GM21737 (cell line): ENCODE data around the gene CHURC1.

ENCODE experiments used
- ATAC-seq: cut with Tn5 transposase; IDR thresholded peaks from one replicate; pipeline ENCODE4 v1.9.1; 2021; ENCODE audit warnings: mild to moderate bottlenecking, moderate library complexity; ENCODE audit not compliant: unreplicated experiment

CHURC1 gene

DNA sequence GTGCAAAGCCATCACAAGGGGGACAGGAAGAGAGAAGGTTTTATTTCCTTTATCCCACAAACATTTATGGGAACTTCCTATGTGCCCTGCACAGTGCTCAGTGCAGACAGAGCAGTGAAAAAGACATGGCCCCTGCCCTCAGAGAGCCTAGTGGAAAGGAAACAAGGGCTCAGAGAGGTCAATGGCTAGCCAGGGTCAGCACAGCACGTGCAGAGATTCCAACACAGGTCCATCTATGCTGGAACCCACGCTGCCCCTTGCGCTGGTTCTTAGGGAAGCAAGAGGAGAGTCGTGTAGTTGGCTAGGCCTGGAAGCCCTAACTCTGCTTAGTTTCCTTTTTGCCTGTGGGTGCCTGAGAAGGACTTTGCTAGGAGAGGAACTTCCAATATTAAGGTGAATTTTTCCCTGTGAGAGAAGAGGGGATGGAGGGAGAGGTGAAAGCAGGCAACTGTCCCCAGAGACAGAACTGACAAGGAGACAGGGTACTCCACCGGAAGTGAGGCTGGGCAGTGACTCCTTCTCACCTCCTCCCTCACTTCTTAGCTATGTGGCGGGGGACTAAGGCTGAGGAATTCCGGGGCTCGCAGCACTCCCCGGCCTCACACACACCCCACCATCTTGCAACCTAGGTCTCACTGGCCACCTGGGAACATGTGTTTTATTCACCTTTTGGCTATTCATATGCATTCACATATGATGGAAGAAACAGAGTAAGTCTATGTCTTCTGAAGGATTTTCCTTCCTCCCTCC, 40.4 kb downstream of the CHURC1 start:
- ATAC-seq = no peak

DNA sequence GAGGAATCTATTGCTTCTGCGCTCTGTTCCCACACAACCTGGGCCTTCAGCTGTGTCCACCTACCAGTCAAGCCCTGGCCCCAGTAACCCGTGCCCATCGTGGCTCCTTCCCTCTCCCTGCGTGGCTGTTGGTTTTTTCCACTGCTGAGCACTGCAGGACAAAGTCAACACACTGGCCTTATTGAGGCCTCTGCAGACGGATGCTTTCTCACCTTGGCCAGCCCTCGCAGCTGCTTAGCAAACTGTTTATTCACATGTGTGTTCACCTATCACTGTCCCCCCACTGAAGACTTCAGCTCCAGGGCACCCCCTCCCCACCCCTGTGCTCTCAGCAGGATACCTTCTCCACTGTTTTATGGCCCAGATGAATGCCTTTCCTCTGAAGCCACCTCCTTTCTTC, 41.0 kb downstream of the CHURC1 start:
- no peak for ATAC-seq

DNA sequence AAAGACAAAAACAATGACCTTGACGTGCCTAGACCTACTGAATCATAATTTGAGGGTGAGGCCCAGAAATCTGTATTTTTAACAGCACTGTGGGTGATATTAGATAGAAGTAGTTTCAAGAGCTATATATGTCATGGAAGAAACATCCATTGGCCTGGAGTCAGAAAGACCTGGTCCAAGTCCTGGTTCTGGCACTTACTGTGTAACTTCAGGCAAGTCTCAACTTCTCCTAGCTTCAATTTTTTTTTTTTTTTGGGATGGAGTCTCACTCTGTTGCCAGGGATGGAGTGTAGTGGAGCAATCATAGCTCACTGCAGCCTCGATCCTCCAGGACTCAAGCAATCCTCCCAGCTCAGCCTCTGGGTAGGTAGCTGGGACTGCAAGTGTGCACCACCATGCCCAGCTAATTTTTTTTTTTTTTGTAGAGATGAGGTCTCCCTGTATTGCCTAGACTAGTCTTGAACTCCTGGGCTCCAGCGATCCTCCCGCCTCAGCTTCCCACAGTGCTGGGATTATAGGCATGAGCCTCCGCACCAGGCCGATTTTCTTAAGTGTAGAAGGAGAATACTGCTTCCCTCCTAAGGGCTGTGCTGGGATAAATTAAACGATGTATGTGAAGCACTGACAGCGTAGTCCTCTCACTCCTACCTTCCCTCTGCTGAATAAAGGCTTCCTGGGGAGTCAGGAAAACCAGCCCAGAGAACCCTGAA, 42.6 kb downstream of the CHURC1 start:
- no peak for ATAC-seq

DNA sequence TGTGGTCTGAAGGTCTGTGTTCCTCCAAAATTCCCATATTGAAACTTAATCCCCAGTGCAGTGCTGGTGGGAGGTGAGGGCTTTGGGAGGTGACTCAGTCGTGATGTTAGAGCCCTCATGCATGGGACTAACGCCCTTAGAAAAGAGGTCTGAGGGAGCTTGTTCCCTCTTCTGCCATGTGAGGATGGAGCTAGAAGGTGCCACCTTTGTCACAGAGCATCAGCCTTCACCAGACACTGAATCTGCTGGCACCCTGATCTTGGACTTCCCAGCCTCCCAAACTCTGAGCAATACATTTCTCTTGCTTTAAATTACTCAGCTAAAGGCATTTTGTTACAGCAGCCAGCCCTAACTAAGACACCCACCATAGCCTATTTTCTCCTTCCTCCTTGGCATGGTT, 43.9 kb downstream of the CHURC1 start:
- no peak for ATAC-seq

DNA sequence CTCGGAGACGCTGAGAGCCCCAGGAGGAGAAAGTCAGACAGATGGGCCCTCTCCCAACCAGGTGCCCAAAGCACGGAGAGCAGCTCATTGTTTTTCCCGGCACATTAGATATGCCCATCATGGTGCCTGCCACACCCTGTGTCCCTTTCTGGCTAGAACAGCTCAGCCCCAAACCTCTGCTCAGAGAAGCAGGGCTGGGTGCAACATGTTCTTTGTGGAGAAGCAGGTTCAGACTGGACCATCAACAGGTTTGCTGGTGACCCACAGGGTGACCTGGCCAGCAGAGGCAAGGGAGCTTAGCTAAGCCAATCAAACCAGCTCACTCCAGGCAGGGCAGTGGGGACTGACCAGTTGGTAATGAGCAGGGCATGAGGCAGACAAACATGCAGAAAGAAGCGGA, 44.5 kb downstream of the CHURC1 start:
- no peak for ATAC-seq

DNA sequence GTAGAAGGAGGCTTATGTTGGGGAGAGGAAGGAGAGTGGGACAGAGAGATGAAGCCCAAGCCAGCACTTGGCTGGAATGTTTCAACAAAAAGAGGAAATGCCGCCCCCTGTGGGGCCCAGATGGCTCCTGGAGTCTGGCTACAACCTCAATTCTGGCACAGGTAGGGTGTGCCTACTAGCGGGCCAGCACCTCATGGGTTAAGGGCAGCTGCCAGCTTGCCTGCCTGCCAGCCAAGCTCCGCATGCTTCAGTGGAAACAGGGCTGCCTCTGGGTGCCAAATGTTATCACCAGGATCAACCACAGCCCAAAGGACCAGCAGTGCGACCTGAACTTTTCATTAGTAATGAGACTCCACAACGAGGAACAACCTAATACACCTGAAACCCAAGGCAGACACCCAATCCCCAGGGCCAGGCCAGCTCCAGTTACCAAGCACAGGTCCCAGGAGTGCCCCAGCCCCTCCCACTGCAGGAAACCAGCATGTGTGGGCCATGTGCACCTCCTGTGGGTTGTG, 46.6 kb downstream of the CHURC1 start:
- no peak for ATAC-seq

DNA sequence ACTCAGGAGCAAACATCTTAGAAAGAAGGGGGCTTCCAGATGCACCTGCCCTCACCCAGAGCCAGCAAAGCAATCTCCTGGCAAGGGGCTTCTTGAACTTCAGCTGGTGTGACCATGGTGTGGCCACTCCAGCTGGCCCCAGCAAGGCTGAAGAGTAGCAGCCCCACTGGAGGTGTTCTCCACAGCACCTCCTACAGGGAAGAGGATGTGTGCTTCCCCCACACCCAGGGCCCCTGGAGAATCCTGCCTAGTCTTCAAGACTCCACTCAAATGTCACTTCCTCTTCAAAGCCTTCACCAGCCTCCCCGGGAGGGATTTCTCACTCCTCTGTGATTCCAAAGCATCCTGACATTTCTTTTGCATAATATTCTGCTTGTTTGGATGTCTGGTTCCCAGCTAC, 49.4 kb downstream of the CHURC1 start:
- ATAC-seq = no peak

DNA sequence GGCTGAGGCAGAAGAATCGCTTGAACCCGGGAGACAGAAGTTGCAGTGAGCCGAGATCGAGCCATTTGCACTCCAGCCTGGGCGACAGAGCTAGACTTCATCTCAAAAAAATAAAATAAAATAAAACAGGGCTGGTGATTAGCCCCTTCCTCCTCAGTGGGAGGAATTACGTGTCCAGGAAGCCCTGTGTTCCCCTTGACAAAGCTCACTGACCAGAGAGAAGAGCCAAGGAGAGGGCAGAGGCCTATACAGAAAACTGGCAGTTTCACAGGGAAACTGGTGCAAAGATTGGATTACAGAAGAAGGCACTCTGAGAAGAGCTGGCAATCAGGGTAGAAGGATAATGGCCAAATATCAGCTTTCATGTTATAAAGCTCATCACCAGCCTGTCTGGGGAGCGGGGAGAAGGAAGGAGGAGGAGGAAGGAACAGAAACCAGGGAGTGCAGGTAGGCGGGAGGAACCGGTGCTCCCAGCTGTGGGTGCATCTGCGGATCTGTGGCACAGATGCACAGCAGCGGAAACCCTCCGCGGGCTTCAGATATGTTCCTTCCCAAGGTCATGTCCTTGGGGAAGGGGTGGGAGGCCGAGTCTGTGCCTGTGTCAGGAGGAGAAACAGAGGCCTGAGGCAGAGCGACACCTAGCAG, 51.2 kb downstream of the CHURC1 start:
- ATAC-seq = no peak

DNA sequence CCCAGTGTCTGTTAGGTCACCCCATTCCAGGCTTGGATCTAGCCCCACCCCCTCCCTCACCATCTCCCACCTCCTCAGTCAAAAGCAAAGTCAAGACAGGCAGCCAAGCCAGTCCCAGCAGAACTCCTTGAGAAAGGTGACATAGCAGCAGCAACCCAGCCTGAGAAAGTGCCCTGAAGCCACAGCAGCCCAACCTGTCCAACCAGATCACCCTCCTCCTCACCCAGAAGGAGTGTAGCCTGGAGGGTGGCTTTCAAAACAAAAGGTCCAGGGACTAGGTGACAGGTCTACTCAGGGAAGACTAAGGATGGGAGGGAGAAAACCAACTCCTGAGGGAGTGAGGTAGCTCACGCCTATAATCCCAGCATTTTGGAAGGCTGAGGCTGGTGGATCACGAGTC, 52.7 kb downstream of the CHURC1 start:
- no peak for ATAC-seq

DNA sequence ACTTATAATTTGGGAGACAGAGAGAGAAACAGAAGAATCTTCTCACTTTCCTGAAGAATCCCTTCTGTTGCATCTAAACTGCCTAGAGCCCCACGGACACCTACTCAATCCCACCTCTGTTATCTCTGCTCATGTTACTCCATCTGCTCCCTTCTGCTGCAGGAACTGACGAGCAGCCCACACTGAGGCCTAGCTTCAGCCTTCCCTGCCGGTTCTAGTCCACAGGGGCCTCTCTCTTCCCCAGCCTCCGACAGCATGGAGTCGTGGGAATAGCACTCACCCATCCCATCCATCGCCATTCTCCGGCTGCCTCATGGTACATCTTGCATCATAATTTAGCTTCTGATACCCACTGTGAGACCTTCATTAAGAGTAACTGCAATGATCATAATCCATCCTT, 53.9 kb downstream of the CHURC1 start:
- ATAC-seq = no peak

DNA sequence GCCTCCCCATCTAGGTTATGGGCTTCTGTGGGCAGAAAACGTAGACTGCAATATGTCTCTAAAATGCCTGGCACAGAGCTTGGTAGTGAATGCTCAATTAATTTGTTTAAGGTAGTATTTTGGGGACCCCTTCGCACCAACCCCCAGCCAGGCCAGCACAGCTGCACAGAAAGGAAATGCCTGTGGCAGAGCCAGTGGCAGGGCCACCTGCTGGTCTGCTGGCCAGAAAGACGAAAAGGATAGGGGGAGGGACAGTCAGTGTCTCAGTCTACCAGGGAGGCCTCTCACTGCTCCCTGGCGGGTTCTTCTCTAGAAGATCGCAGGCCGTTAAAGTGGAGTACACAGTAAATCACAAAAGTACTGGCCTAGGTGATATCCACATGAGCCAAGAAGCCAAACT, 54.4 kb downstream of the CHURC1 start:
- no peak for ATAC-seq

DNA sequence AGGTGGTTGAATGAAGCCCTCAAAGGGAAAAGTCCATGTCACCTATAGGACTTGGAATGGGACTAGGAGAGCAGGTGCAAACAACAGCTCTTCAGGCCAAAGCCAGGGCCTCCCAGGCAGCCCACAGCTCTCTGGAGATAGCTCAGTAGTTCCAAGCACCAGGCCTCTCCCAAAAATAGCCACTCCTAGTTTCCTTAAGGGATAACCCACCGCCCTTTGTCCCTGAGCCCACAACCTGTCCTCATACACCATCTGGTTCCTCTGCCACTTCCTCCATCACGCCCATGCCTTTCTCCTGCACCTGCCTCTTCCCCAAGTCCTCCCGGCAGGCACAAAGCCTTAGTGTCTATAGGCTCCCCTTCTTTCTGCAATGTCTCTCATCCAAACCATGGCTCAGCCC, 55.8 kb downstream of the CHURC1 start:
- no peak for ATAC-seq

DNA sequence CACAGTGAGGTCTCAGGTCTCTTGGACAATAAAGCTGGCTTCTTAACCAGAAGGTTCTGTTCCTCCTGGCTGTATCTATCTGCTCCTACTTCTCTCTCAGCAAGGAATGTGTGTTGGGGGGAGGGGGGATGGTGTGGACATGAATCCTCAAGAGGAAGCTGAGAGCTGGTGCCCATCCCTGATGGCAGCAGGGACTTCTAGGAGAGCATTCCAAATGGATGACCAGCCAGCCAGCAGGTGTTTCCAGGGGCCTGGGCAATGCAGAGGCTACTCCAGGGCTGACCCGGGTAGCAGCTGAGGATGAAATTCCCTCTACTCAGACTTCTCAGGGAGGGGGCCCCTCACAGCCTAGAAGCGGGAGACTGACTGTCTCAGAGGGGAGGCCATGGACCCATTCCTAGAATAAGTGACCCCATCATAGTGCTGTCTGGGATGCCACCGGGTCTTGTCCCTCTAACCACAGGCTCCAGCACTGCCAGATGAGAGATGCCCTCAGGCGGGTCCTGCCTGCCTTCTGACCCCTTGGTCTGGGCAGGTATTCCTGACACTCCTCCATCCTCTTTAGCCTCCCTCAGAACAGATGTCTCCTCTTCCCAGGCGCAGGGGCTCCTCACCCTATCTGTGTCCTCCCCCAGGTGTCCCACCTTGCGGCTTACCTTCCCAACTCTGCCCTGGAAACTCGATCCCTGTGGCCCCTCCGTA, 56.7 kb downstream of the CHURC1 start:
- no peak for ATAC-seq

DNA sequence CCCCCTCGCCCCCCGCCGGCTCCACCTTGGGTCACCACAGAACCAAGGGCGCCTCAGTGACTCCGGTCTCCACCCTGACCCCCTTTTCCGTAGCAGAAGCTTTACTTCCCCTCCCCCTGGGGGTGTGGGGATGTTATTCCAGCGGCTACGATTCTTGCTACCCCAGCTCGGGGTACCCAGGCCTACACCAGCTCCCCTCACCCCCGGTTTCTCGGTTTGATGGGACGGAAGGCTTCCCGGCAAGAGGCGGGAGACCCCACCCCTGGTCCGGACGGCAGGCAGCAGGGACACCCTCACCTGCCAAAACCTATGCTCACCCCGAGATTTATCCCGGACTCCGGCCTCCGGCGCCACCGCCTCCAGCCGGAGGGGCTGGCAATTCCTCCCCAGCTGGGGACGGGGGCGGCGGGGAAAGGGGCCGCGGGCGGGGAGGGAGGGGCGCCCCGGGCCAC, 57.3 kb downstream of the CHURC1 start:
- no peak for ATAC-seq

DNA sequence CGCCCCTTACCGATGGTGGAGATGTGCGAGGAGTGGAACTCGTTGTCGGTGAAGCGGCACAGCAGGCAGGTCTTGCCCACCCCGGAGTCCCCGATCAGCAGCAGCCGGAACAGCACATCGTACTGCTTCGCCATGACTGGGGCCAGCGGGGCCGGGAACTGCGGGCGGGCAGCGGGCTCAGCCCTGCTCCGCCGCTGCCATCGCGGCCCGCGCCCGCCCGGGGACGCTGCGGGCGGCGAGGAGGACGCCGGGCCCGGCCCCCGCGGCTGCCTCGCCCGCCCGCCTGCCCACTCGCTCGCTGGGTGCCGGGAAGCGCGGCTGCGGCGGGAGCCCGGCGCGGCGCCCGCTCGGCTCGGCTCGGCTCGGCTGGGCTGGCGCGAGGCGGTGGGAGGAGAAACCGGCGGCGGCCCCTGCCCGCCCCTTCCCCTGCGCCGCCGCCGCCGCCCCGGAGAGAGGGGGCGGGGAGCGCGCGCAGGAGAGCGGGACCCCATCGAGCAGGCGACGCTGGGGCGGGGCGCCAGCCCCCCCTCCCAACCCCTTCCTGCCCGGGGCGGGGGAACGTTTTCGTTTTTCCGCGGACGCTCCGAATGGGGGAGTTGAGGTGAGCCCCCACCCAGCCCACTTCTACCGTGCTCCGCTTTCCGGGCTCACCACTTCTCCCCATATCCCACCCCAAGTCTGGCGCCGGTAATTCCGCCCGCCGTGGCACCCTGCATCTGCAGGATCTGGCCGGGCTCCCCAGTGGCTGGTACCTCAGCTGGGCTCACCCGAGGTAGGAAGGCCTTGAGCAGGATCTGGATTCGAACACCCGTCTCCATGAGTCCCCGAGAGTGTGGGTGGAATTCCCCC, 57.9 kb downstream of the CHURC1 start, which contains the start of gene RAB15:
Gene RAB15 (minus strand): TSS at position 394 of the 849 bp plus-strand sequence. CDS start 260 bp downstream, at position 134.
- no peak for ATAC-seq

DNA sequence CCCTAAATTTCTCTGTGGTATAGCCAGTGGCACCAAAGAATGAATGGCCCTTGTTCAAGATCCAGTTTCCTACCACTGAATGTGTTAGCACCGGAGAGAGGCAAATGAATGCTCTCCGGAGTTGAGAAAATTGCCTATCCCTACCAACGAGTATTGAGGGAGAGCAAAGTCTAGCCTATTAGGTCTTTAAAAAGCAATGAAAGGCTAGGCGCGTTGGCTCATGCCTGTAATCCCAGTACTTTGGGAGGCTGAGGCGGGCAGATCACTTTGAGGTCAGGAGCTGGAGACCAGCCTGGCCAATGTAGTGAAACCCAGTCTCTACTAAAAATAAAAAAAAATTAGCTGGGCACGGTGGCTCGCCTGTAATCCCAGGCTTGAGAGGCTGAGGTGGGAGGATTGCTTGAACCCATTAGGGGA, 58.8 kb downstream of the CHURC1 start:
- ATAC-seq = no peak

DNA sequence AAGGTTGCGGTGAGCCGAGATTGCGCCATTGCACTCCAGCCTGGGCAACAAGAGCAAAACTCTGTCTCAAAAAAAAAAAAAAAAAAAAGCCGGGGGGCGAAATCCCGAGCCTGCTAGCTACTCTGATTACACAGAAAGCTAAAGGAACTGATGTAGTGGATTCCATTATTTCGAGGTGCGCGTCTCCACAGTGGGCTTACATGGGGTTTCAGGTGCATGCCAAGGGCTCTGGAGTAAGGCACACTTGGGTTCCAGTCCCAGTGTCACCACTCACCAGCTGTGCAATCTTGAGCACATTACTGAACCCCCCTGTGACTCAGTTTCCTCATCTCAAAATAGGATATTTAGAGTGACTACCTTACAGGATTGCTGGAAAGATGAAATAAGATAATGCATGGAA, 59.6 kb downstream of the CHURC1 start:
- ATAC-seq = no peak

DNA sequence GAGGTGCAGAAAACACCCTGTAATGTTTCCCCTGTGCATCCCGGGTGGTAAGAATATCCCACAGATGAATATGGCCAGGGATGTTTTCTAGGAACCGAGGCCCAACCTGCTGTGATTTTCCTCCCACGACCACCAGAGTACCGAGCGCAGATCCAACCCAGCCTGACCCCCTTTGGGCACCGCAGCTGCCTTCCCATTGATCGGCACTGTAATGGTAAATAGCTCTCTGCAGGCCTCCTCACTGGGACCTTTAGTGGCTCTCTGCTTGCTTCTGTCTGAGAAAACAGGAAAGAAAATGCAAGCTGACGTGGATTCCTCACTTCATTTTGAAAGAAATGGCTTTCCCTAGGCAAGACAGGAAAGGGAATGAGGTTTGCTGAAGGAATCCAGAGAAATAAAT, 60.3 kb downstream of the CHURC1 start:
- no peak for ATAC-seq

DNA sequence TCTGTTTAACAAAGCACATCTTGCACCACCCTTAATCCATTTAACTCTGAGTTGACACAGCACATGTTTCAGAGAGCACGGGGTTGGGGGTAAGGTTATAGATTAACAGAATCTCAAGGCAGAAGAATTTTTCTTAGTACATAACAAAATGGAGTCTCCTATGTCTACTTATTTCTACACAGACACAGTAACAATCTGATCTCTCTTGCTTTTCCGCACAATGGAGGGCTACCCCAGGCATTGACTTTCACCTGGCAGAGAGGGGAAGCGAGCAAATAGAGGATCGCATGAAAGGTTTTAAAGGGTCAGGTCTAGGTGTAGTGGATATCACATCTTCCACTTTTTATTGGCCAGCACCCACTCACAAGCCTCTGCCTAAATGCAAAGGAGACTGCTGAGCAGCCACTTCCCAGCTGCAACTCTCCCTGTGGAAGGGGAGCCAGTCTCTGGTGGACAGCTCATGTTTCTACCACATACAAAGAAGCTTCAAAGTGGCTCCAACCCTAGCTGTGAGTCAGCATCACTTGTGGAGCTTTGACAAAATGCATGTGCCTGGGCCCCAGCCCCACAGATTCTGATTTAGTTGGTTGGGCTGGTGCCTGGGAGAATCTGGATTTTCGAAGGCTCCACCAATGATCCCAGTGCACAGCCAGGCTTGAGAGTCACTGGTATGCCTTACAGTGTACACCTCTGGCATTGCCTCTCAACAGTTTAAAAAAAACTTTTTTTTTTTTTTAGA, 65.2 kb downstream of the CHURC1 start:
- ATAC-seq = no peak
